ENCODE measurements around the gene RANBP3L. TPM values are rescaled to one million over a fixed set of nuclear protein-coding genes. Genes with fewer than 3 reads are reported as not detected.

The RANBP3L gene
- polyA plus RNA-seq, 1 of the 3 experiments (the other 2 are of a cell fraction): not detected

DNA sequence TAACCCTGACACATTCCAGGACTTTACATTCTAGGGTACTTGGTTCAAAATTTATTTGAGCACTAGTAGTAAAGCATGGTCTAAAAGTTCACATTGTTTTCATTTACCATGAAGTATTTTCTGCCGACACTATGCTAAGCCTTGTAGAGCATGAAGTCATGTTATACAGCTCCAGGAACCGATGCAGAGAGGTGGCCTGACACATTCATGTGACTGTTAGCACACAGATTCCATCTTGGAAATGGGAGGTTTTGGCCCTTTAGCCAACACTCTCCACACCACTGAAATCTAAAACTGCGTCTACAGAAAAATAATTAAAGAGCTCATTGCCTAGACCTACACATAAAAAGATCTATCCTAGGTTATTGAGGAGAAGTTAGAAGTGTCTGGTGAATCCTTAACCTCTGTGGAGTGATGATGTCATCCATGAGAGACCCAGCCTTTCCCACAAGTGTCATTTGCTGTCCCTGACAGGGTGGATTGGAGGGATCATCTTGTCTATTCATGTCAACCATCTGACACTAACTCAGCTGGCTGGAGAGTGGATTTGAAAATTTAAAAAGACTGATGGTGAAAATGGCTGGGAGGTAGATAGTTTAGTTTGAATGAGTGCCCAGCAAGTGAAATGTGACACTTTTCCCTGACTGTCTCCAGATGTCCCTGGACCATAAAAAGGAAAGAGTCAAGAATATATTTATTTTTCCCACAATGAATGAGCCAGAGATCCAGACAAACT, 1.3 kb downstream of the RANBP3L start:
- WGBS (ENCODE audit: low lambda C conversion rate): 81% methylated on average over 3 of the region's 3 CpGs
- Histone ChIP-seq H3K4me2 (no peak overlapping the region), H2AFZ (ENCODE audit: low read depth) (no peak overlapping the region), H3K9me3 (no peaks in the 10 kb centered on the region), H3K27me3 (ENCODE audit: insufficient read depth) (no peaks in the 10 kb centered on the region), H3K9ac (no peak overlapping the region), H3K9me2 (no peaks in the 10 kb centered on the region), H3F3A (replicated peaks; ENCODE audit: insufficient read depth) (no peaks in the 10 kb centered on the region), H3K79me2 (ENCODE audit: insufficient read depth) (no peaks in the 10 kb centered on the region), H3K36me3 (replicated peaks in 1 of 2; ENCODE audit: control insufficient read depth in 1 of 2, insufficient read depth in 2 of 2, low read length in 1 of 2) (no peaks in the 10 kb centered on the region), H4K20me1 (ENCODE audit: insufficient read depth) (no peaks in the 10 kb centered on the region), H3K4me1 (ENCODE audit: control insufficient read depth in 1 of 2, insufficient read depth in 2 of 2, low read depth in 1 of 2, low read length in 1 of 2) (no peaks in the 10 kb centered on the region), H3K4me3 (ENCODE audit: low read depth in 2 of 2, low read length in 1 of 2) (no peak overlapping the region), H3K27ac (ENCODE audit: low read depth in 2 of 2, low read length in 1 of 2) (no peak overlapping the region)
- no peak for DNase-seq
- POLR2A ChIA-PET: no interaction called here
- CTCF ChIA-PET: interaction anchor here (0.8 to 2.6 kb wide), 3 partner anchors 24 to 122 kb away, joined by 4 to 6 read pairs (median 5); no protein-coding TSS in a partner anchor
- TF ChIP-seq, protein P1, sequence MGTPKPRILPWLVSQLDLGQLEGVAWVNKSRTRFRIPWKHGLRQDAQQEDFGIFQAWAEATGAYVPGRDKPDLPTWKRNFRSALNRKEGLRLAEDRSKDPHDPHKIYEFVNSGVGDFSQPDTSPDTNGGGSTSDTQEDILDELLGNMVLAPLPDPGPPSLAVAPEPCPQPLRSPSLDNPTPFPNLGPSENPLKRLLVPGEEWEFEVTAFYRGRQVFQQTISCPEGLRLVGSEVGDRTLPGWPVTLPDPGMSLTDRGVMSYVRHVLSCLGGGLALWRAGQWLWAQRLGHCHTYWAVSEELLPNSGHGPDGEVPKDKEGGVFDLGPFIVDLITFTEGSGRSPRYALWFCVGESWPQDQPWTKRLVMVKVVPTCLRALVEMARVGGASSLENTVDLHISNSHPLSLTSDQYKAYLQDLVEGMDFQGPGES (IDR thresholded peaks at IDR 0.05; ENCODE audit: low read depth, low read length): no peak
- TF ChIP-seq FOSL2 (IDR thresholded peaks at IDR 0.05; ENCODE audit: borderline replicate concordance, low read depth) (no peak), RXRA (IDR thresholded peaks at IDR 0.05; ENCODE audit: borderline replicate concordance, low read depth) (no peak), NRF1 (IDR thresholded peaks at IDR 0.05; ENCODE audit: low read depth, low read length) (no peak), ELF1 (IDR thresholded peaks at IDR 0.05) (no peak), GATA2 (CRISPR knock-in tag; IDR thresholded peaks at IDR 0.05) (no peak), RCOR1 (IDR thresholded peaks at IDR 0.05; ENCODE audit: low read length) (no peak), POLR2AphosphoS5 (IDR thresholded peaks at IDR 0.05; ENCODE audit: low read depth, low read length) (no peak)
- TF ChIP-seq, protein P2, sequence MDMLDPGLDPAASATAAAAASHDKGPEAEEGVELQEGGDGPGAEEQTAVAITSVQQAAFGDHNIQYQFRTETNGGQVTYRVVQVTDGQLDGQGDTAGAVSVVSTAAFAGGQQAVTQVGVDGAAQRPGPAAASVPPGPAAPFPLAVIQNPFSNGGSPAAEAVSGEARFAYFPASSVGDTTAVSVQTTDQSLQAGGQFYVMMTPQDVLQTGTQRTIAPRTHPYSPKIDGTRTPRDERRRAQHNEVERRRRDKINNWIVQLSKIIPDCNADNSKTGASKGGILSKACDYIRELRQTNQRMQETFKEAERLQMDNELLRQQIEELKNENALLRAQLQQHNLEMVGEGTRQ (IDR thresholded peaks at IDR 0.05; ENCODE audit: borderline replicate concordance, low read depth, low read length): no peak

DNA sequence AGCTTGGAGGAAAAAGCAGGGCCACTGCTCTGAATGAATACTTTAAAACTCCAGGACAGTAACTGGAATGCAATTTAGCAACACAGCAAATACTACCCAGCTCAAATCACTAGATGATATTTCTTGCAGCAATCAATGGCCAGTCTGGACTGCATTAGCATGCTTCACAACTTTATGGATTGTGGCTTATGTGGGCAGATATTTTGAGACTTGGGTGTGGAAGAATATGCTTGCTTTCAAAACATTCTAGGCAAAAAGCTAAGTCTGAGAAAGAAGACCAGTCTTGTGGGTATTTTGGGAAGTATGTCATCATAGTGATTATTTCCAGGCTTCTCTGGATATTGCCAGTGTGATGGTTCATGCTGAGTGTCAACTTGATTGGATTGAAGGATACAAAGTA, 3.1 kb downstream of the RANBP3L start:
- Histone ChIP-seq H2AFZ (ENCODE audit: low read depth) (no peak overlapping the region), H3K4me2 (no peak overlapping the region)
- DNase-seq: no peak

More for the DNA sequence above, 3.1 kb downstream of the RANBP3L start:
- TF ChIP-seq FOXJ3 (CRISPR knock-in tag; IDR thresholded peaks at IDR 0.05): no peak
- TF ChIP-seq, protein P3, sequence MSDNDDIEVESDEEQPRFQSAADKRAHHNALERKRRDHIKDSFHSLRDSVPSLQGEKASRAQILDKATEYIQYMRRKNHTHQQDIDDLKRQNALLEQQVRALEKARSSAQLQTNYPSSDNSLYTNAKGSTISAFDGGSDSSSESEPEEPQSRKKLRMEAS (IDR thresholded peaks at IDR 0.05; ENCODE audit: low read depth): no peak
- TF ChIP-seq EZH2phosphoT487 (IDR thresholded peaks at IDR 0.05; ENCODE audit: borderline replicate concordance, low read depth): no peak
- TF ChIP-seq RXRA (IDR thresholded peaks at IDR 0.05; ENCODE audit: borderline replicate concordance, low read depth): no peak
- no peaks in the 10 kb centered on the region for H3K36me3 ChIP-seq (replicated peaks in 1 of 2; ENCODE audit: control insufficient read depth in 1 of 2, insufficient read depth in 2 of 2, low read length in 1 of 2)
- H3F3A ChIP-seq (replicated peaks; ENCODE audit: insufficient read depth): no peaks in the 10 kb centered on the region
- no peak overlapping the region for H3K9ac ChIP-seq
- ChIA-PET CTCF (interaction anchor here (0.9 to 1.8 kb wide), 3 partner anchors 27 to 220 kb away, joined by 3 to 6 read pairs (median 4); no protein-coding TSS in a partner anchor), POLR2A (no interaction called here)
- H3K27ac ChIP-seq (ENCODE audit: low read depth in 2 of 2, low read length in 1 of 2): no peak overlapping the region
- H3K4me1 ChIP-seq (ENCODE audit: control insufficient read depth in 1 of 2, insufficient read depth in 2 of 2, low read depth in 1 of 2, low read length in 1 of 2): no peaks in the 10 kb centered on the region
- H3K9me3 ChIP-seq: no peaks in the 10 kb centered on the region
- no peak overlapping the region for H3K4me3 ChIP-seq (ENCODE audit: low read depth in 2 of 2, low read length in 1 of 2)
- H3K79me2 ChIP-seq (ENCODE audit: insufficient read depth): no peaks in the 10 kb centered on the region
- H4K20me1 ChIP-seq (ENCODE audit: insufficient read depth): no peaks in the 10 kb centered on the region
- H3K9me2 ChIP-seq: no peaks in the 10 kb centered on the region
- no peaks in the 10 kb centered on the region for H3K27me3 ChIP-seq (ENCODE audit: insufficient read depth)
